Endothelial cell of umbilical vein (primary cell): ENCODE measurements around the gene ATCAY. TPM values are rescaled to one million over a fixed set of nuclear protein-coding genes. Genes with fewer than 3 reads are reported as not detected.

ENCODE experiments used
- BruUV-seq: library from RNA; stranded (reverse); fragments of 400-500 nt; replicated peaks from 2 replicates; lab custom pipeline; 2021; lab: Mats Ljungman, UMichigan
- CTCF ChIA-PET: fragments of 300-600, 350-600 bp; sonication (Branson Sonifier 250); formaldehyde crosslinking; loops from one replicate; lab custom pipeline; 2021; ENCODE audit warnings: antibody characterized with exemption, inconsistent platforms; lab: Charles Lee
- POLR2A ChIA-PET: fragments of 300-600, 350-600 bp; sonication (Branson Sonifier 250); formaldehyde crosslinking; loops from one replicate; lab custom pipeline; 2021; ENCODE audit warnings: antibody characterized with exemption, inconsistent platforms; lab: Charles Lee
- DNase-seq: peaks from one replicate; pipeline ENCODE4 v3.0.0-alpha.2; 2011; ENCODE audit warnings: low read depth, low spot score
- FAIRE-seq: peaks from 2 replicates; lab custom pipeline; 2011; peaks lifted over from hg19 to GRCh38; lab: Jason Lieb, UNC
- H2AFZ ChIP-seq: 2 replicates; pipeline ENCODE4 v1.6.0; 2012; ENCODE audit warnings: low read depth, low read length, control low read depth, inconsistent platforms
- H3K27ac ChIP-seq: 2 replicates; pipeline ENCODE4 v1.5.1; 2011; ENCODE audit warnings: low read depth, mild to moderate bottlenecking, control low read depth, low read length, moderate library complexity; ENCODE audit not compliant: insufficient read depth
- H3K27me3 ChIP-seq, 2 experiments: 2 replicates each; pipeline versions ENCODE4 v1.6.0 to v1.6.1; 2011; ENCODE audit warnings: low read length in 2 of 2, mixed read lengths in 1 of 2; ENCODE audit not compliant: control insufficient read depth in 2 of 2, insufficient read depth in 2 of 2
- H3K36me3 ChIP-seq, 2 experiments: 2 replicates in 1 of 2; 3 replicates in 1 of 2; pipeline ENCODE4 v1.5.1; 2011; ENCODE audit warnings: low read length in 2 of 2, mild to moderate bottlenecking in 1 of 2, moderate library complexity in 1 of 2; ENCODE audit not compliant: control insufficient read depth in 2 of 2, insufficient read depth in 2 of 2; ENCODE audit errors: extremely low read depth in 1 of 2
- H3K4me1 ChIP-seq: 3 replicates; pipeline ENCODE4 v1.5.1; 2011; ENCODE audit warnings: mild to moderate bottlenecking, low read length; ENCODE audit not compliant: control insufficient read depth, insufficient read depth; ENCODE audit errors: extremely low read depth
- H3K4me2 ChIP-seq: 2 replicates; pipeline ENCODE4 v1.6.1; 2011; ENCODE audit warnings: low read length, control low read depth, mixed read lengths; ENCODE audit not compliant: insufficient read depth
- H3K4me3 ChIP-seq, 3 experiments: fragments of 200-600 bp in 1 of 3; sonication (generic), shearing (Covaris generic) in 1 of 3; replicated peaks in 1 of 3; 2 replicates each; pipeline ENCODE4 v1.5.1; 2011 to 2016; ENCODE audit warnings: control low read depth in 3 of 3, low read length in 3 of 3, mild to moderate bottlenecking in 2 of 3, inconsistent platforms in 1 of 3, low read depth in 1 of 3, moderate library complexity in 1 of 3; ENCODE audit not compliant: insufficient read depth in 1 of 3
- H3K79me2 ChIP-seq: 2 replicates; pipeline ENCODE4 v1.6.0; 2012; ENCODE audit warnings: low read length, inconsistent platforms; ENCODE audit not compliant: control insufficient read depth, insufficient read depth
- H3K9ac ChIP-seq: replicated peaks from 2 replicates; pipeline ENCODE3; 2011; ENCODE audit warnings: low read length, control low read depth; ENCODE audit not compliant: insufficient read depth; ENCODE audit errors: extremely low read depth
- H3K9me1 ChIP-seq: replicated peaks from 3 replicates; pipeline ENCODE4 v1.6.0; 2011; ENCODE audit warnings: mild to moderate bottlenecking, low read length; ENCODE audit not compliant: control insufficient read depth, insufficient read depth; ENCODE audit errors: extremely low read depth
- H3K9me3 ChIP-seq: replicated peaks from 2 replicates; pipeline ENCODE4 v1.5.1; 2012; ENCODE audit warnings: low read length, inconsistent platforms; ENCODE audit not compliant: control insufficient read depth, insufficient read depth
- H4K20me1 ChIP-seq: replicated peaks from 2 replicates; pipeline ENCODE3; 2011; ENCODE audit warnings: mild to moderate bottlenecking, low read length; ENCODE audit not compliant: control insufficient read depth, insufficient read depth; ENCODE audit errors: extremely low read depth
- EZH2 ChIP-seq: IDR thresholded peaks from 2 replicates; pipeline ENCODE4 v1.6.1; 2012; ENCODE audit warnings: borderline replicate concordance, low read depth, mild to moderate bottlenecking, moderate library complexity, low read length, inconsistent platforms; ENCODE audit not compliant: severe bottlenecking
- FOS ChIP-seq: IDR thresholded peaks from 2 replicates; pipeline ENCODE4 v1.6.1; 2011; ENCODE audit warnings: mild to moderate bottlenecking, low read length, moderate library complexity, borderline replicate concordance; ENCODE audit not compliant: insufficient read depth
- GATA2 ChIP-seq: IDR thresholded peaks from 2 replicates; pipeline ENCODE4 v1.7.0; 2011; ENCODE audit warnings: low read depth, mild to moderate bottlenecking, moderate library complexity, mixed read lengths, low read length; ENCODE audit not compliant: insufficient read length, insufficient read depth
- JUN ChIP-seq: IDR thresholded peaks from 2 replicates; pipeline ENCODE4 v1.6.1; 2011; ENCODE audit warnings: borderline replicate concordance, low read depth; ENCODE audit not compliant: insufficient read length, insufficient read depth
- MYC ChIP-seq: IDR thresholded peaks from one replicate; pipeline ENCODE4 v1.6.1; 2011; ENCODE audit warnings: mild to moderate bottlenecking, low read depth, low read length
- POLR2A ChIP-seq: IDR thresholded peaks from 2 replicates; pipeline ENCODE4 v1.6.1; 2012; ENCODE audit warnings: low read depth, mild to moderate bottlenecking, control low read depth, low read length
- POLR2AphosphoS5 ChIP-seq: IDR thresholded peaks from 2 replicates; pipeline ENCODE4 v1.6.1; 2012; ENCODE audit warnings: low read depth, mild to moderate bottlenecking, control low read depth, low read length, moderate library complexity; ENCODE audit not compliant: insufficient read depth
- dilution Hi-C: fragments of 300-500 bp; cut with MboI; formaldehyde crosslinking; loops from one replicate; pipeline ENCODE4 v1.15.0; 2019; ENCODE audit warnings: low sequenced_read_pairs; ENCODE audit not compliant: extremely low pct_ligation_motif_present
- intact Hi-C: fragments of 100-400 bp; cut with micrococcal nuclease; formaldehyde crosslinking; loops from one replicate; pipeline ENCODE4 v1.10.0; 2022
- polyA plus RNA-seq, 4 experiments: library from polyadenylated mRNA; depleted of rRNA in 3 of 4; stranded (reverse) in 3 of 4; unstranded in 1 of 4; fragments of >200 nt; gene quantifications; 2 replicates each; pipeline versions ENCODE4 v1.2.1 to v1.2.3, GENCODE V29; 2011 to 2012; ENCODE audit warnings: missing spikeins in 1 of 4
- total RNA-seq: library from RNA; stranded (reverse); gene quantifications from 2 replicates; pipeline ENCODE4 v1.2.3, GENCODE V29; 2021
- TF ChIP-seq, protein P1 (sequence below), 2 donors: IDR thresholded peaks; 1 replicate in 1 of 2; 2 replicates in 1 of 2; pipeline ENCODE4 v1.5.1; 2011; ENCODE audit warnings: low read length in 2 of 2, mild to moderate bottlenecking in 2 of 2, moderate library complexity in 2 of 2, control low read depth in 1 of 2, inconsistent platforms in 1 of 2, low read depth in 1 of 2; ENCODE audit not compliant: insufficient read depth in 1 of 2; ENCODE audit errors: extremely low read depth in 1 of 2
- TF ChIP-seq, protein P2 (sequence below): IDR thresholded peaks from 2 replicates; pipeline ENCODE4 v1.6.1; 2011; ENCODE audit not compliant: insufficient read depth, insufficient read length

Gene ATCAY
- total and polyA plus RNA-seq, 2 donors (not counting 3 experiments of a cell fraction or from before 2014, with no cell fraction given): 0.03 TPM; not detected in 1

DNA sequence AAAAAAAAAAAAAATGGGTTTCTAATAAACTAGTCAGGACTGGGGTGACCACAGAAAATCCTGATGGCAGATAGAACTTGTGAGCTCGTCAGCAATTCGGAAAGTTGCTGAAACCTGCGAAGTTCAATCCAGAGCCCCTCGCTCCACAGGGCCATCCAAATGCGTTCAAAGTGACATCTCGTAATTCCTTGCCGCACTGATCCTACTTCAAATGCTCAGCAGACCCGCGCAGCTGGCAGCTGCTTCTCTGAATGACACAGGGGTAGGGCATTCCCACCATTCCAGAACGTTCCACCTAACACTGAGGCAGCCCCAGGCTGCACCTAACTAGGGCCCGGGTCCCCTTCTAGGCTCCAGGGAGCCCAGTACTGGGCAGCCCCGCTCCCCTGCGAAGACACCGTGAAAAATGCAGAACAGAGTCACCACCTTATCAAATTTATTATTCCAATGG lies 95.2 kb downstream of the ATCAY start:
- dilution Hi-C loops: no loop called here
- CTCF ChIA-PET: no interaction called here
- H2AFZ ChIP-seq: no peak overlapping the region
- H3K36me3 ChIP-seq: peaks cover 32 to 52% of the 10 kb centered on the region in 2 experiments
- FAIRE-seq (no peak), DNase-seq (no peak)
- H3K9me1 ChIP-seq: no peaks in the 10 kb centered on the region
- H3K27me3 ChIP-seq: no peaks in the 10 kb centered on the region
- H3K4me1 ChIP-seq: no peaks in the 10 kb centered on the region
- H3K27ac ChIP-seq: no peak overlapping the region
- BruUV-seq: no TSS peak
- intact Hi-C loops: no loop called here
- no peaks in the 10 kb centered on the region for H3K9me3 ChIP-seq
- H4K20me1 ChIP-seq: no peaks in the 10 kb centered on the region
- POLR2A ChIA-PET: interaction anchor here (0.7 to 1.1 kb wide), 2 partner anchors 10 to 13 kb away, joined by 3 to 4 read pairs; partner anchors contain the start of gene EEF2
- no peak overlapping the region for H3K4me2 ChIP-seq
- H3K4me3 ChIP-seq: no peak overlapping the region
- peaks cover 53% of the 10 kb centered on the region for H3K79me2 ChIP-seq
- TF ChIP-seq EZH2 (no peak), FOS (no peak), JUN (no peak), POLR2AphosphoS5 (no peak), MYC (no peak), GATA2 (no peak), POLR2A (no peak)
- TF ChIP-seq, protein P1, sequence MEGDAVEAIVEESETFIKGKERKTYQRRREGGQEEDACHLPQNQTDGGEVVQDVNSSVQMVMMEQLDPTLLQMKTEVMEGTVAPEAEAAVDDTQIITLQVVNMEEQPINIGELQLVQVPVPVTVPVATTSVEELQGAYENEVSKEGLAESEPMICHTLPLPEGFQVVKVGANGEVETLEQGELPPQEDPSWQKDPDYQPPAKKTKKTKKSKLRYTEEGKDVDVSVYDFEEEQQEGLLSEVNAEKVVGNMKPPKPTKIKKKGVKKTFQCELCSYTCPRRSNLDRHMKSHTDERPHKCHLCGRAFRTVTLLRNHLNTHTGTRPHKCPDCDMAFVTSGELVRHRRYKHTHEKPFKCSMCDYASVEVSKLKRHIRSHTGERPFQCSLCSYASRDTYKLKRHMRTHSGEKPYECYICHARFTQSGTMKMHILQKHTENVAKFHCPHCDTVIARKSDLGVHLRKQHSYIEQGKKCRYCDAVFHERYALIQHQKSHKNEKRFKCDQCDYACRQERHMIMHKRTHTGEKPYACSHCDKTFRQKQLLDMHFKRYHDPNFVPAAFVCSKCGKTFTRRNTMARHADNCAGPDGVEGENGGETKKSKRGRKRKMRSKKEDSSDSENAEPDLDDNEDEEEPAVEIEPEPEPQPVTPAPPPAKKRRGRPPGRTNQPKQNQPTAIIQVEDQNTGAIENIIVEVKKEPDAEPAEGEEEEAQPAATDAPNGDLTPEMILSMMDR (IDR thresholded peaks at IDR 0.05; ENCODE audit: extremely low read depth in 1 of 2, insufficient read depth in 1 of 2, low read depth in 1 of 2, low read length in 2 of 2): no peak
- TF ChIP-seq, protein P2, sequence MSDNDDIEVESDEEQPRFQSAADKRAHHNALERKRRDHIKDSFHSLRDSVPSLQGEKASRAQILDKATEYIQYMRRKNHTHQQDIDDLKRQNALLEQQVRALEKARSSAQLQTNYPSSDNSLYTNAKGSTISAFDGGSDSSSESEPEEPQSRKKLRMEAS: no peak
- no peak overlapping the region for H3K9ac ChIP-seq
